Keratinocyte (primary cell): ENCODE measurements around the gene ADAM19. TPM values are rescaled to one million over a fixed set of nuclear protein-coding genes. Genes with fewer than 3 reads are reported as not detected.

Experiments used
- DNase-seq: peaks from one replicate; pipeline ENCODE4 v3.0.0-alpha.2; 2011; ENCODE audit warnings: low read depth, missing footprints, low spot score
- FAIRE-seq: peaks from 2 replicates; lab custom pipeline; 2011; peaks lifted over from hg19 to GRCh38; lab: Jason Lieb, UNC
- H2AFZ ChIP-seq: 2 replicates; pipeline ENCODE4 v1.6.0; 2012; ENCODE audit warnings: low read length, control low read depth, inconsistent platforms; ENCODE audit not compliant: control insufficient read depth
- H3K27ac ChIP-seq: 2 replicates; pipeline ENCODE4 v1.5.1; 2011; ENCODE audit warnings: low read length; ENCODE audit not compliant: control insufficient read depth, insufficient read depth
- H3K27me3 ChIP-seq: 3 replicates; pipeline ENCODE4 v1.6.0; 2011; ENCODE audit warnings: low read length; ENCODE audit not compliant: control insufficient read depth, insufficient read depth; ENCODE audit errors: extremely low read depth
- H3K36me3 ChIP-seq, 2 experiments: 2 replicates in 1 of 2; 3 replicates in 1 of 2; pipeline ENCODE4 v1.5.1; 2011; ENCODE audit warnings: low read length in 2 of 2, mild to moderate bottlenecking in 1 of 2; ENCODE audit not compliant: control insufficient read depth in 2 of 2, insufficient read depth in 2 of 2; ENCODE audit errors: extremely low read depth in 1 of 2
- H3K4me1 ChIP-seq: 3 replicates; pipeline ENCODE4 v1.5.1; 2011; ENCODE audit warnings: low read length; ENCODE audit not compliant: control insufficient read depth, insufficient read depth; ENCODE audit errors: extremely low read depth
- H3K4me2 ChIP-seq: 3 replicates; pipeline ENCODE4 v1.6.0; 2011; ENCODE audit warnings: low read depth, low read length; ENCODE audit not compliant: control insufficient read depth, insufficient read depth; ENCODE audit errors: extremely low read depth
- H3K4me3 ChIP-seq, 3 experiments: fragments of 200-600 bp in 1 of 3; sonication (generic) in 1 of 3; 2 replicates in 2 of 3; 3 replicates in 1 of 3; pipeline ENCODE4 v1.5.1; 2011 to 2016; ENCODE audit warnings: low read length in 3 of 3, mild to moderate bottlenecking in 3 of 3, control low read depth in 2 of 3, inconsistent platforms in 1 of 3, low read depth in 1 of 3, mixed read lengths in 1 of 3, mixed run types in 1 of 3, moderate library complexity in 1 of 3; ENCODE audit not compliant: control insufficient read depth in 2 of 3, insufficient read depth in 2 of 3; ENCODE audit errors: extremely low read depth in 1 of 3
- H3K79me2 ChIP-seq: 2 replicates; pipeline ENCODE4 v1.6.0; 2012; ENCODE audit warnings: low read length; ENCODE audit not compliant: control insufficient read depth, insufficient read depth
- H3K9ac ChIP-seq: 3 replicates; pipeline ENCODE4 v1.6.0; 2011; ENCODE audit warnings: low read length; ENCODE audit not compliant: control insufficient read depth, insufficient read depth; ENCODE audit errors: extremely low read depth
- H3K9me1 ChIP-seq: 3 replicates; pipeline ENCODE4 v1.6.0; 2011; ENCODE audit warnings: low read length; ENCODE audit not compliant: control insufficient read depth, insufficient read depth; ENCODE audit errors: extremely low read depth
- H3K9me3 ChIP-seq: 2 replicates; pipeline ENCODE4 v1.5.1; 2012; ENCODE audit warnings: low read depth, low read length; ENCODE audit not compliant: control insufficient read depth
- H4K20me1 ChIP-seq: 3 replicates; pipeline ENCODE4 v1.6.0; 2011; ENCODE audit warnings: low read length; ENCODE audit not compliant: control insufficient read depth, insufficient read depth; ENCODE audit errors: extremely low read depth
- CTCF ChIP-seq, 3 experiments: IDR thresholded peaks in 1 of 3; conservative IDR thresholded peaks in 1 of 3; optimal IDR thresholded peaks in 1 of 3; 2 replicates in 2 of 3; 3 replicates in 1 of 3; pipeline versions ENCODE3 to v1.5.1; 2011; ENCODE audit warnings: low read length in 3 of 3, mild to moderate bottlenecking in 3 of 3, moderate library complexity in 2 of 3, control low read depth in 1 of 3, inconsistent platforms in 1 of 3; ENCODE audit not compliant: insufficient read depth in 2 of 3; ENCODE audit errors: extremely low read depth in 1 of 3
- EZH2 ChIP-seq: IDR thresholded peaks from one replicate; pipeline ENCODE4 v1.6.1; 2012; ENCODE audit warnings: inconsistent platforms, mild to moderate bottlenecking, low read length, moderate library complexity
- dilution Hi-C: fragments of 300-500 bp; cut with MboI; formaldehyde crosslinking; loops from one replicate; pipeline ENCODE4 v1.7.0; 2020; ENCODE audit warnings: low sequenced_read_pairs; ENCODE audit not compliant: extremely low pct_ligation_motif_present
- polyA plus RNA-seq, 5 experiments: library from polyadenylated mRNA; depleted of rRNA in 3 of 5; stranded (reverse) in 3 of 5; stranded (forward) in 1 of 5; unstranded in 1 of 5; fragments of >200 nt; gene quantifications; 1 replicate in 1 of 5; 2 replicates in 3 of 5; 3 replicates in 1 of 5; pipeline versions ENCODE4 v1.2.1 to v1.2.3, GENCODE V29; 2011 to 2012; ENCODE audit warnings: missing spikeins in 2 of 5, low read depth in 1 of 5, low replicate concordance in 1 of 5

The ADAM19 gene
- polyA plus RNA-seq, 1 donor (not counting 4 experiments of a cell fraction or from before 2014, with no cell fraction given): 22.7 TPM

GRCh38 chr5:157455057-157455456 is 120.5 kb downstream of the ADAM19 start:
- H3K27me3 ChIP-seq: no peaks in the 10 kb centered on the region
- no peaks in the 10 kb centered on the region for H3K4me1 ChIP-seq
- TF ChIP-seq EZH2 (no peak), CTCF (optimal IDR thresholded peaks at IDR 0.05 in 1 of 3, IDR thresholded peaks at IDR 0.05 in 1 of 3, conservative IDR thresholded peaks at IDR 0.05 in 1 of 3; ENCODE audit: extremely low read depth in 1 of 3, insufficient read depth in 2 of 3, low read length in 3 of 3) (no peak)
- FAIRE-seq (no peak), DNase-seq (no peak)
- no peaks in the 10 kb centered on the region for H3K9me1 ChIP-seq
- dilution Hi-C loops: no loop called here
- H3K79me2 ChIP-seq: no peaks in the 10 kb centered on the region
- H3K9ac ChIP-seq: no peak overlapping the region
- H3K4me2 ChIP-seq: no peak overlapping the region
- H3K4me3 ChIP-seq: no peak overlapping the region
- H3K36me3 ChIP-seq: no peaks in the 10 kb centered on the region
- no peak overlapping the region for H2AFZ ChIP-seq
- H3K9me3 ChIP-seq: no peaks in the 10 kb centered on the region
- no peak overlapping the region for H3K27ac ChIP-seq
- no peaks in the 10 kb centered on the region for H4K20me1 ChIP-seq

GRCh38 chr5:157454273-157454672 is 121.3 kb downstream of the ADAM19 start:
- H2AFZ ChIP-seq: no peak overlapping the region
- H3K79me2 ChIP-seq: no peaks in the 10 kb centered on the region
- H3K4me1 ChIP-seq: no peaks in the 10 kb centered on the region
- H3K9me3 ChIP-seq: no peaks in the 10 kb centered on the region
- no peaks in the 10 kb centered on the region for H4K20me1 ChIP-seq
- no peaks in the 10 kb centered on the region for H3K36me3 ChIP-seq
- H3K4me2 ChIP-seq: no peak overlapping the region
- H3K9me1 ChIP-seq: no peaks in the 10 kb centered on the region
- no peak for TF ChIP-seq CTCF (optimal IDR thresholded peaks at IDR 0.05 in 1 of 3, IDR thresholded peaks at IDR 0.05 in 1 of 3, conservative IDR thresholded peaks at IDR 0.05 in 1 of 3; ENCODE audit: extremely low read depth in 1 of 3, insufficient read depth in 2 of 3, low read length in 3 of 3)
- TF ChIP-seq EZH2: no peak
- no peaks in the 10 kb centered on the region for H3K27me3 ChIP-seq
- no peak overlapping the region for H3K9ac ChIP-seq
- dilution Hi-C loops: no loop called here
- H3K27ac ChIP-seq: no peak overlapping the region
- FAIRE-seq (no peak), DNase-seq (no peak)
- no peak overlapping the region for H3K4me3 ChIP-seq
